Right kidney (tissue), 1 donor: ENCODE results near the gene SEPHS2.
"Not testable (repeated sequence)": the region's sequence is repeated elsewhere in the genome, so short reads cannot be mapped to it uniquely, and the experiment has no call there.

ENCODE experiments used
- DNase-seq: peaks from one replicate; pipeline ENCODE4 v3.0.0-alpha.2; 2016

Gene SEPHS2

DNA sequence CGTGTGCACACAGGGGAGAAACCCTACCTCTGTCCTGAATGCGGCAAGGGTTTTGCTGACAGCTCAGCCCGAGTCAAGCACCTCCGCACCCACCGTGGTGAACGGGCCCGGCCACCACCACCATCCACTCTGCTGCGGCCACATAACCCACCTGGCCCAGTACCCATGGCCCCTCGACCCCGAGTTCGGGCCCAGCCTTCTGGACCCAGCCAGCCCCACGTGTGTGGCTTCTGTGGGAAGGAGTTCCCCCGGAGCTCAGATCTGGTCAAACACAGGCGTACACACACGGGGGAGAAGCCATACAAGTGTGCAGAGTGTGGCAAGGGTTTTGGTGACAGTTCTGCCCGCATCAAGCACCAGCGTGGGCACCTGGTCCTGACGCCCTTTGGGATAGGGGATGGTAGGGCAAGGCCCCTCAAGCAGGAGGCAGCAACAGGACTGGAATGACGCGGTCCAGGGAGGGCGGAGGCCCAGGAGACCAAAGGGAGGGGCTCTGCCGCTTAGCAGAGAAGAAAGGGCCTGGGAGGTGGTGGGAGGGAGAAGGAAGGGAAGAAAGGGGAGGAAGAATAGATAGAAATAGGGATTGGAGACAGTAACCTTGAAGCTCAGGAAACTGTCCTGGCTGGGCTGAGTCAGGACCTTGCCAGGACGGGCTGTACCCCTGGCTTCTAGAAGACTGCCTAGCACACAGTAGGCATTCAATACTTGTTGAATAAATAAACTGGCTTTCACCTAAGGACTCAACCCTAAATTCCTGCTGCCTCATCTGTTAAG is 46.8 kb downstream of the SEPHS2 start:
- DNase-seq, result no peak

DNA sequence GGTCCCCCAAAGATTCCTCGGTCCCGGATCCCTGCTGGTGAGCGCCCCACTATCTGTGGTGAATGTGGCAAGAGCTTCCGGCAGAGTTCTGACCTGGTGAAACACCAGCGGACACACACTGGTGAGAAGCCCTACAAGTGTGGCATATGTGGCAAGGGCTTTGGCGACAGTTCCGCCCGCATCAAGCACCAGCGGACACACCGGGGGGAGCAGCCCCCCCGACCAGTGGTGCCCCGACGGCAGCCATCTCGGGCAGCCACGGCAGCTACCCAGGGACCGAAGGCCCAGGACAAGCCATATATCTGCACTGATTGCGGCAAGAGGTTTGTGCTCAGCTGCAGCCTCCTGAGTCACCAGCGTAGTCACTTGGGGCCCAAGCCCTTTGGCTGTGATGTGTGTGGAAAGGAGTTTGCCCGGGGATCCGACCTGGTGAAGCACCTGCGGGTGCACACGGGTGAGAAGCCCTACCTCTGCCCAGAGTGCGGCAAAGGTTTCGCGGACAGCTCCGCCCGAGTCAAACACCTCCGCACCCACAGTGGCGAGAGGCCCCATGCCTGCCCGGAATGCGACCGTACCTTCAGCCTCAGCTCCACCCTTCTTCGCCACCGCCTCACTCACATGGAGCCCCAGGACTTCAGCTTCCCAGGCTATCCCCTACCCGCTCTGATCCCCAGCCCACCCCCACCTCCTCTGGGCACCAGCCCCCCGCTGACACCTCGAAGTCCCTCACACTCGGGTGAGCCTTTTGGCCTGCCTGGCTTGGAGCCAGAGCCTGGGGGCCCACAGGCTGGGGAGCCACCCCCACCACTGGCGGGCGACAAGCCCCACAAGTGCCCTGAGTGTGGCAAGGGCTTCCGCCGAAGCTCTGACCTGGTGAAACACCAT is 47.7 kb downstream of the SEPHS2 start:
- DNase-seq, result no peak

DNA sequence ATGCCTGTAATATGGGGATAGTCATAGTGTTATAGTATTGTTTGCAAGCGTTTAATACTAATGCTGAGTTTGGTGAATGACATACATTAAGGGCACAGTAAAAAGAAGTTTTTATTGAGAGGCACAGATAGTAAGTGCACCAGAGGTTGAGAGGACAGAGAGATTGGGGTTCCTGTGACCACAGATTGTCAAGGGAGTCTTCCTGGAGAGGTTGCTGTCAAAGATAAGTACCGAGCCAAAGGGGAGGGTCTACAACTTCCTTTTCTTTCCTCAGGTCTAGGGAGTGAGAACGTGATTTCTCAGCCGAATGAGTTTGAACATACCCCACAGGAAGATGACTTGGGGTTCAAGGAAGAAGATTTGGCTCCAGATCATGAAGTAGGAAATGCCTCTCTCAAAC is 48.6 kb downstream of the SEPHS2 start:
- DNase-seq, result no peak

DNA sequence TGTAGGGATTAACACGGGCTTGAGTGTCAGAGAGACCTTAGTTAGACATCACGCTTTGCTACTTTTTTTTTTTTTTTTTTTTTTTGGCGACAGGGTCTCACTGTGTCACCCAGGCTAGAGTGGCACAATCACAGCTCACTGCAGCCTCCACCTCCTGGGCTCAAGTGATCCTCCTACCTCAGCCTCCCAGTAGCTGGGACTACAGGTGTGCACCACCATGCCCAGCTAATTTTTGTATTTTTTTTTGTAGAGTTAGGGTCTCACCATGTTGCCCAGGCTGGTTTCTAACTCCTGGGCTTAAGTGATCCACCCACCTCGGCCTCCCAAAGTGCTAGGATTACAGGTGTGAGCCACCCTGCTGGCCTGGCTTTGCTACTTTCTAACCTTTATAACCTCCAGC is 49.0 kb downstream of the SEPHS2 start:
- DNase-seq, result not testable (repeated sequence)

DNA sequence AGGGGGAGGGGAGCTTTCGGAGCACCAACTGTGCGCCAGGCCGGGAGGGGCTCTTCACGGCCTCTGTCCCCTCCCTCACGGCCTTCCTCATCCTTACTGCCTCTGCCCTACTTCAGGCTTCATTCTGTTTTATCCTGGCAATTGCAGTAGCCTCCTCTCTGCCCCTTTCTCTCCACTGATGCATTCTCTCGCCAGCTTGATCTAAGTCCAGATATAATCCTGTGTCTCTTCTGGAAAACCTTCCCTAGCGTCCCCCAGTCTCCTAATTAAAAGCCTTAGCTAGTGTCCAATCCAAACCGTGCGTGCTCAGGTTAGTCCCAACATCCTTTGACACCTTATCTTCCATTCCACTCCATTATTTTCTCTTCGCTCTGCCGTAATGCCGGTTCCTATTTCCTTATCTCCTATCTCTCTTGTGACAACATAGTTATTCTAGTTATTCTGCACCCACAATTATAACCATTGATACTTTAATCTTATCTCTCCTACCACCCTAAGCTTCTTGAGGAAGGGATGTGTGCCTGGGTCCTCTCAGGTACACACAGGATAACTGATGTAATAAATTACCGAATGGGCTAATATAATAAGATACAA is 49.6 kb downstream of the SEPHS2 start:
- DNase-seq, result no peak

DNA sequence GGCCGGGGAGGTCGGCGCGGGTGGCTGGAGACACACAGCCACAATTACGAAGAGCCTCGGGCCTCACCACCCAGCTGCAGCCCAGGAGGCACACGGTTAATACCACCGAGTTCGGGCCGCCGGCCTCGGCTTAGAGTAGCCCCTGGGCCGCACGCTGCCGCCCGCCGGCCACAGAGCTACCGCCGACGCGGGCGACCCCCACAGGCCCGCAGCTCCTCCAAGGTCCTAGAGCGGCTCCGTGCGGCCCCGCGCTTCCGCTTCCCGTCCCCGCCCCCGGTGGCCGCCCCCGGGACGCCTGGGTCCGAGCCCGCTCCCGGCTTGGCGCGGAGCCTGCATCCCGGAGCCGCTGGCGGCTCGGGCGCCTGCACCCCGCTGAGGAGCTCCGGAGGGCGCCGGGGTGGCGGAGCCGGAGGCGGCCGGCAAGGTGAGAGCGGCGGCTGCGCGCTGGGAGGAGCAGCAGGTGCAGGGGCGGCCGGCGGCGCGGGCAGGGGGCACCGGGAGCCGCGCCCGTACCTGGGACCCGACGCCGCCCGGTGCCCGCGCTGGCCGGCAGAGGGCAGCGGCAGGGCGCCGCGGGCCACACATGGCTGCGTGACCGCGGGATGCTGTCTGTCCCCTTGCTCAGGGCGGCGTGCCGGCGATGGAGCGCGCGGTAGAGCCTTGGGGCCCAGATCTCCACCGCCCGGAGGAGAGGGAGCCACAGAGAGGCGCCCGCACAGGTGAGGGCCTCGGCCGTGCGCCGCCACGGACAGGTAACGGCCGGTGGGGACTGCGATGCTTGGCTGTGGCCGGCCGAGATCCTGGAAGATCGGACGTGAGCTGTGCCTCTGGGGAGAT is 50.3 kb downstream of the SEPHS2 start, which contains the start of gene ZNF48:
Gene ZNF48, plus strand, starts transcription at position 266 of the 837 bp plus-strand sequence. Its CDS starts 375 bp downstream, at position 641.
- peak; percentile 79 for DNase-seq

DNA sequence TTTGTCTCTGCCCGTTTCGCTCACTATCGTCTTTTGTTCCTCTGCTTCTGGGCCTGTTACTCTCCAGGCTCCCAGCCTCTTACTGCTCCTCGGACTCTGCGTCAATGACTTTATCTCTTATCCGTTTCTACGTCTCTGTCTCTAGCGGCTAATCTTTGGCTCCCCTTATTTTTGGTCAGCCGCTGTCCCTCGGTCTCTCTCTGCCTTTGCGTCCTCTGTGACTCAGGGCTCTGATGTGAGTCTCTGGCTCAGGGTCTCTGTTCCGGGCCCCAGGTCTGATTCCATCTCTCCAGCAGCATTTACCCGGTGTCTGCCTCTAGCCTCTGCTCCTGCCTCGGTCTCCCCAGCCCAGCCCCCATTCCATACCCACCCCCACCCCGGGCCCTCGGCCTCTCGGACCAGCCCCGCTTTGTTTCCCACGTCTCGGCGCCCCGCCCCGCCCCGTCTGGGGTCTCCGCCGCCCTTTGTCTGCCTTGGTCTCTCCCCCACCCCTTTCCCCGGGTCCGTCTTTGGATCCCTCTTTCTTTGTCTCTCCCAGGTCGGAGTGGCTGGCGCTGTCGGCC is 51.0 kb downstream of the SEPHS2 start:
- DNase-seq, result peak; percentile 89
